Activated T-helper 9 cell treated with anti-CD3 and anti-CD28 coated beads, Interleukin-2, amount 50 U/mL, for 16 hours (primary cell): ENCODE data around the gene APOL6.
"Not testable (repeated sequence)": the region's sequence is repeated elsewhere in the genome, so short reads cannot be mapped to it uniquely, and the experiment has no call there.

Source experiments
- DNase-seq: peaks from one replicate; pipeline ENCODE4 v3.0.0-alpha.2; 2020; ENCODE audit warnings: low read depth

Gene APOL6

DNA sequence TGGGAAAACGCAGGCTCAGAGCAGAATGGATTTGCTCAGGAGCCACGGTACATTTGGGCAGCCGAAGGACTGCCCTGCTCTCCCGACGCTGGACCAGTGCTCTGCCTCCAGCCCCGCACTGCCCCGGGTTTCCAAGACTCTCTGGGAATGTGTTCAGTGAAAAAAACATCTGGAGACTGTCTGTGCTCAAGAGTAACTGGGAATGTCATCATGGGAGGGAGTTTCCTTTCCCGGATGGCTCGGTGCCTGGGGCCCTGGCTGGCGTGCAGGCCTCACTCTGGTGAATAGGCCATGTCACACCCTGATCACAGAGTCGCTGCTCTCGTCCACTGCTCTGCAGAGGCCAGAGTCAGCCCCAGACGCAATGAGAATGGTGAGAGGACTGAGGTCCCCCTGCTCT lies 9.8 kb upstream of the APOL6 start:
- DNase-seq, result no peak

DNA sequence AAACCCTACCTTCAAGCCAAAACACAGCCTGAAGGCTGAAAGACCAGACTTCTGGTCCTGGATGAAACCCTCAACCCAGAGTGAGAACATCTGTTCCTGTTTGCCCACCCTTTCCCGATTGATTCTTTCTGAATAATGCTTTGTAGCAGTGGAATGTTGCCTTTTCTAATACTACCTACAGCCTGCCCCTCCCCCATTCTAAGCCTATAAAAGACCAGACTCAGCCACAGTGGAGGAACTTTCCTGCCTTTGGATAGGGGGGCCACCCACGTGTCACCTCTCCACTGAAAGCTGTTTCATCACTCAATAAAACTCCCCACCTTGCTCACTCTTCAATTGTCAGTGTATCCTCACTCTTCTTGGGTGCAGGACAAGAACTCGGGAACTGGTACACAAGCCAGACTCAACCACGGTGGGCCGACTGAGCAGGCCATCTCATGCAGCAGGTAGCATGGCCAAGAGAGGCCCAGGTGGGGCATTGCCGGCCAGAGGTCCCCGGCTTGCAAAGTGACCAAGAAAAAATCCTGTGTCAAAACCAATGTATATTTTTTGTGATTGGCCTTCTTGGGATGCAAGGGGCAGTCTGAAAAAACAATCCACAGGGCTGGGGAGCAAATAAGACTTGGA lies 6.6 kb upstream of the APOL6 start:
- DNase-seq, result no peak

DNA sequence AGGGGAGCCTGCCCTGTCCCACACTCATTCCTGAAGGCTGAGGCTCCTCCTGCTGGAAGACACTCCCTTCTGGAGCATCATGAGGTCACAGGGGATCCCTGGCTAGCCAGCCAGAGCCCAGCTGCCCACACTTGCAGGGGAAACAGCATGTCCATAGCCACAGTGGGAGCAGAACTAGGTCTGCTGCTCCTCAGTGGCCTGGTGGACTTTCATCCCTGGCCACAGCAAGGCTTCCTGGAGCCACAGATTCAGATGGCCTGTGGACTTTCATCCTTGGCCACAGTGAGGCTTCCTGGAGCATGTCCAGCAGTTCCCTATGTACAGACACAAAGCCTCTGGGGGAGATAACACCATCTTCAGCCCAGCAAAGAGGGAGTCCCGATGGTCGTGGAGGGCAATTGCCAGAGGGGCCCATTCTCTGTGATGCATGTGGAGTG lies 5.9 kb upstream of the APOL6 start:
- no peak for DNase-seq

DNA sequence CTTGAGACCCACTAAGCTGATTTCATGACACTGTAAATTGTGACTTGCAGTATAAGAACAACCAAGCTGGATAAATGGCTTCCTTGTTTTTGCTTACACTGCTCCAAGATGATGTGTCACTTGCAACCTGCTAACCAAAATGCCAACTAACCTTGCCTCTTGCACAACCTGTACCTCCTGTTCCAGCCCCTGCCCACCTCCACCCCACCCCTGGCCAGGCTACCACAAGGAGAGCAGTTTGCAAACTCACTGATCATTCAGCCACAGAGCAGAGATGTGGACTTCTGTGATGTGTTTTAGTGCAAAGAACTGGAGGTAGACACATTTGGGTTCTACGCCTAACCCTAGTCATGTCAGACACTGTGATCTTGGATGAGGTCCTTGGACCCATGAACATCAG lies 4.3 kb upstream of the APOL6 start:
- no peak for DNase-seq

DNA sequence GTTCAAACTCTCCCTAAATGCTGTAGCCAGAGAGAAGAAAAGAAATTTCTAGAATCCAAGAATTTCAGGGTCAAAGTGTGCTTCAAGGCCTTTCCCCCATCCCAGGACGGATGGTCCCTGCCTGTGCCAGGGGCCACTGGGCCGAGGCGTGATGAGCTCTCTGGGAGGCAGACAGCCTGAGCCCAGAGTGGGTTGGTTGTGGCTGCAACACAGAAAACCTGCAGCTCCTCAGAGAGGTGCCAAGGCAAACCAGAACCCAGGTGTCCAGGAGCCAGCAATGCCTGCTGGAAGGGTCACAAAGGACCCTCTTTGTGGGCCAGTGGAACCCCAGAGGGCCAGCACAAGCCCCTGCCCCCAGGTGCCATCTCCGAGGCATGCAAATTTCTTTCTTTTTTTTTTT lies 2.6 kb upstream of the APOL6 start:
- no peak for DNase-seq

DNA sequence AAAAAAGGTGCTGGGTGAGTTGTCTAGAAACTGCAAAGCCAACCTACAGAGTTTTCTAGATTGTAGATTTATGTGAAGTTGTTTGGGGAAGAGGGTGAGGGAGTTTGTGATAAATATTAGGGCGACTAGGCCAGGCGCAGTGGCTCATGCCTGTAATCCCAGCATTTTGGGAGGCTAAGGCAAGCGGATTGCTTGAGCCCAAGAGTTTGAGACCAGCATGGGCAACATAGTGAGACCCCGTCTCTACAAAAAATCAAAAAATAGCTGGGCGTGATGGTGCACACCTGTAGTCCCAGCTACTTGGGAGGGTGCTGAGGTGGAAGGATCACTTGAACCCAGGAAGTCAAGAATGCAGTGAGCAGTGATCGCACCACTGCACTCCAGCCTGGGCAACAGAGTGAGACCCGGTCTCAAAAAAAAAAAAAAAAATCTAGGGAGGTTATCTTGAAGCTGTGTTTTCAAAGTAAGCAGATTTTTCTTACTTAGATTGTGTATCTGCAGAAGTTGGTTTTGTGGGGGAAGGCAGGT lies 844 bp downstream of the APOL6 start:
- DNase-seq, result no peak

DNA sequence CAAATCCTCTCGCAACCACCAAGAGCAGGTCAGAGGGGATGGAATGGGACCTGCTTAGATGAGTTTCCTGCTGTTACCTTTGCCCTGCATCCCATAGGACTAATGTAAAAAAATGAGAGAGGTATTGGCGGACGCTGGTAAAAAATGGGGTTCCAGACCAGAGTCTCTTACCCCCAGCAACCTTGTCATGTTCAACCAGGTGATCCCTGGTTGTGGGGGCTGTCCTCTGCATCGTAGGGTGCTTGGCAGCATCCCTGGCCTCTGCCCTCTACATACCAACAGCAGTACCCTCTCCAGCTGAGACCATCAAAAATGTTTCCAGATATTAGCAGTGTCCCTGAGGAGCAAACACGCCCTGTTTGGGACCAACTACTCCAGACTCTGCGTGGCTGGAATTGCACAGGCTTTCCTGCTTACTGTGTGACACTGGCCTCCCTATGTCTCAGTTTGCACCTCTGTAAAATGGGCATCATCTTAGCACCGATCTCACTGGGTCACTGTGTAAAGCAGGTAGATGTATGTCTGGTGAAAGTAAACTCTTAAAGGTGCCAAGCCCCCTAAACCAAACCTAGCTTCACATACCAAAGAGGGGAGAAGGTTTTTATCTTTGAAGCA lies 1.5 kb downstream of the APOL6 start:
- no peak for DNase-seq

DNA sequence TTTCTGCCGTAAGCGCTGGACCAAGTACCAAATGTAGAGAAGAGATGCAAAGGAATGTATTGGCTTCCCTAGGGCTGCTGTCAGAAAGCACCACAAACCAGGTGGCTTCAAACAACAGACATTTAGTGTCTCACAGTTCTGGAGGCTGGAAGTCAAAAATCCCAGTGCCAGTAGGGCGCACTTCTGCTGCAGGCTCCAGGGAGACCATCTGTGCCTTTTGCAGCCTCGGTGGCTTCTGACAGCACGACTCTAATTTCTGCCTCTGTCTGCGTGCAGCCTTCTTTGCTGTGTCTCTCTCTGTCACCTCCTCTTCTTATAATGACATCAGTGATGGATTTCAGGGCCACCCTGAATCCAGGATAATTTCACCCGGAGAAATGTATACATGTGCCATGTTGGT lies 2.8 kb downstream of the APOL6 start:
- no peak for DNase-seq

DNA sequence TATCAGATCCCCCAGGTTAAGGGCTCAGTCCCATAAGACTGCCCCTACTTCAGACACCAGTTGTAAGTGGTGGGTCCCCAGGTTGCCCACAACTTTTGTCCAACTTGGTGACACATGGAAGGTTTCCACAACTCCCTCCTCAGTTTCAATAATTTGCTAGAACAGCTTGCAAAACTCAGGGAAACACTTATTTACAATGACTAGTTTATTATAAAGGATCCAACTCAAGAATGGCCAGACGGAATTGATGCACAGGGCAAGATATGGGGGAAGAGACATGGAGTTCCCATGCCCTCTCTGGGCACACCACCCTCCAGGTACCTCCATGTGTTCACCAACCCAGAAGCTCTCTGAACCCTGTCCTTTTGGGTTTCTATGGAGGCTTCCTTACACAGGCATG lies 5.6 kb downstream of the APOL6 start:
- no peak for DNase-seq

DNA sequence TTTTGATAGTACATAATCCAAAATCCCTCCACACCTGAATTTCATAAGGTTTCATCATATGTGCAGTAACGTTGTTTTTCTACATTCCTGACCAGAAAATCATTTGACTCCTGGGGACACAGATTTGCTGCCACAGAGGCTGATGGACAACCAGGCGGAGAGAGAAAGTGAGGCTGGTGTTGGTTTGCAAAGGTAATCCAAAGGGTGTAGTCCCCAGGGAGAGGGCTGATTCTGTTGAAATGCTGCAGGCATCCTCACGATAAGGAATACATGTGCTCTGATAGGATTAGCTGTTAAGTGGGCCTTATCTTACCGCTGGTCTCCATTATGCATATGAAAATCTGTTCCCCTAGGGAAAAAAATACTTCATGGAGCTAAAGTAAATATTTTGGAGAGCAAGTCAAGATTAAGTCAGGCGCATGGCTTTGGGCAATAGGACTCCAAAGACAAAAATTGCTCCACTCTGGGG lies 8.1 kb downstream of the APOL6 start:
- DNase-seq, result no peak

DNA sequence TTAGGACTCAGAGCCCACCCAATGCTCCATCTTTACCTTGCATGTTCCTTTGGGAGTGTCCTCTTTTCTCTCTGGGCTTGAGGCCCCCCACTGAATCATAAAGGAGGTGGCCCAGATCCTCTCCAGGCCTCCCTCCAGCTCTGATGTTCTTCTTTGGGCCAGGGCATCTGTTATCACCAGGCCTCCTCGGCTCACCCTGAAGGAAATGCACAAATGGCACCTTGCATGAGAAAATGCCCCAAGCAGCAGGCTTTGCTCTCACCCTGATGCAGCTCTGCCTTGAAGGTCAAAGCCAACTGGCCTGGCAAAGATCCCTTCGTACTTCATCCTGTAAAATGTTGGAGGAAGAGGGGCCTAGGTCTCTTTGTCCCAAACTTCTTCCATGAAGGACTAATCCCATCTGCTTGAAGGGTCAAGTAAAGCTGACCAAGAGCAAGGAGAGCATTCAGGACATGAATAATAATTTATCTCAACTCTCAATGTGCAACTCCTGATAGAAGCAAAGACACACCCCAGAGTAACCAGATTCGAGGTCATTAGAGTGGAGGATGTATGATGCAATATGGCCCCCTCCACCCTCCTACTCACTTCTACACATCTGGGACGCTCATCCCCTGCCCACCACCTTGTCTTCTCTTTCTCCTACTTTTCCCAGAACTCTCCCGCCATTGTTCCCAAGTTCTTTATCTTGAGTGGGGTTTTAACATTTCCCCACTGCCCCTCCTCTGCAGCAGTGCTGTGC lies 9.5 kb downstream of the APOL6 start:
- DNase-seq, result no peak

DNA sequence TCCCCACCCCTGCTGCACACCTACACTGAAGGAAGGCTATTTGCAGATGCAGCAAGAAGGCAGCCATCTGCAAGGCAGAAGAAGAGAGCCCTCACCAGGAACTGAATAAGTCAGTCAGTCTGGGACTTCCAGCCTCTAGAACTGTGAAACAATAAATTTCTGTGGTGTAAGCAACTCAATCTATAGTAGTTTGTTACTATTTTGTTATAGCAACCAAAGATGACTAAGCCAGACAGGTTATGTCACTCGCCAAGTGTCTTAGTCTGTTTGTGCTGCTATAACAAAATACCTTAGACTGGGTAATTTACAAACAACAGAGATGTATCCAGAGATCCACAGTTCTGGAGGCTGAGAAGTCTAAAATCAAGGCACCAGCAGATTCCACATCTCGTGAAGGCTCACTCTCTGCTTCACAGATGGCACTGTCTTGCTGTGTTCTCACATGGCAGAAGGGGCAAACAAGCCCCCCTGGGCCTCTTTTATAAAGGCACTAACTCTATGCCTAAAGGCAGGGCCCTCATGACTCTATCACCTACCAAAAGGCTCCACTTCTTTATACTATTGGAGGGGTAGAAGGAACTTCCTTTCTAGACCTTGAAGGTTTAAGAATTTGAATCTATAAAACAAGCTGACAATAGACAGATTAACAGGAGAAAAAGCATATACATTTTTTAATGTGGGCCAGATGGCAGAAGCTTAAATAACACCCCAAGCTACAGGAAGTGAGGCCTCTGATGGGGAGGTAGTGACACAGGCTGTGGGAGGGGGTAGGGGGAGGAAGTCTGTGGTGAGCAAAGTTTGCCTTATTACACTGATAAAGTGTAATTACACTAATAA lies 12.3 kb downstream of the APOL6 start:
- peak; percentile 42 for DNase-seq

DNA sequence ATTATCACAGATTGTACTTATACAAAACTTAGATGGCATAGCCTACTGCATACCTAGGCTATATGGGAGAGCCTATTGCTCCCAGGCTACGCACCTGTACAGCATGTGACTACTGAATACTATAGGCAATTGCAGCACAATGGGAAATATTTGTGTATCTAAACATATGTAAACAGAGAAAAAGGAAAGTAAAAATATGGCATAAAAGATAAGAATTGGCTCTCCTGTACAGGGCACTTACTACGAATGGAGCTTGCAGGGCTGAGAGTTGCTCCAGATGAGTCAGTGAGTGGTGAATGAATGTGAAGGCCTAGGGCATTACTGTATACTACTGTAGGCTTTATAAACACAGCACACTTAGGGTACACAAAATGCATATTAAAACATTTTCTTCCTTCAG lies 13.2 kb downstream of the APOL6 start:
- DNase-seq, result no peak

DNA sequence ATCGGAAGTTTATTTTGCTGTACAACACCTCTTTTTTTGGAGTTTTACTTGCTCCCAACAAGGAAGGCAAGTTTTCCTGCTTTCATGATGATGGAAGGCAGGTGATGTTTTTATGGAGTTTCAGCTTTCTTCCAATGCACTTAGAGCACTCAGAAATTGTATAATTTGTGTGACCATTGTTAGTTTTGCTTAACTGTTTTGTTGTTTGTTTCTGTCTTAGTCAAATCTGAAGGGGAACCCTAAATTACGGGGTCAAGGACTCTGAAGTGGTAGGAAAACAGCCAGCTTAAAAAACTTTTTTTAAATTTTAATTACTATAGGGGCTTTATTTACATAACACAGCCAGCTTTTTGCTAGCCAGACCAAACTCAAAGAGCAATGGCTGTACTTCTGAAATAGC lies 14.7 kb downstream of the APOL6 start:
- no peak for DNase-seq

DNA sequence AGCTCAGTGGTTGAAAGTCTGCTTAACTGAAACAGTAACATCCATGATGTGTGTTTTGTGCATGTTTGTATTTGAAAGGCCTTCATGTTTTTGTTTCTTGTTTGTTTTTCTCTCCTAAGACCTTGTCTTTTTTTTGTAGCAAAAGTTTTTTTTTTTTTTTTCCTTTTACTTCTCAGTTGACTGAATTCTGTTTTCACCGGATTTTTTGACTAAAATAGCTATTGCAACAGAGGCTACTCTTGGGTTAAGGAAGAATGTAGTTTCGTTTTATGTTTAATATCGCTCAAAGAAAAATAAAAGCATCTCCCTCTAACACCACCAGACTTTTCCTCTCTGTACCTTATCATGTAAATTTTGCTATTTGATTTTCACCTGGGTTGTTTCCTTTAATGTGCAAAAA lies 15.1 kb downstream of the APOL6 start:
- no peak for DNase-seq

DNA sequence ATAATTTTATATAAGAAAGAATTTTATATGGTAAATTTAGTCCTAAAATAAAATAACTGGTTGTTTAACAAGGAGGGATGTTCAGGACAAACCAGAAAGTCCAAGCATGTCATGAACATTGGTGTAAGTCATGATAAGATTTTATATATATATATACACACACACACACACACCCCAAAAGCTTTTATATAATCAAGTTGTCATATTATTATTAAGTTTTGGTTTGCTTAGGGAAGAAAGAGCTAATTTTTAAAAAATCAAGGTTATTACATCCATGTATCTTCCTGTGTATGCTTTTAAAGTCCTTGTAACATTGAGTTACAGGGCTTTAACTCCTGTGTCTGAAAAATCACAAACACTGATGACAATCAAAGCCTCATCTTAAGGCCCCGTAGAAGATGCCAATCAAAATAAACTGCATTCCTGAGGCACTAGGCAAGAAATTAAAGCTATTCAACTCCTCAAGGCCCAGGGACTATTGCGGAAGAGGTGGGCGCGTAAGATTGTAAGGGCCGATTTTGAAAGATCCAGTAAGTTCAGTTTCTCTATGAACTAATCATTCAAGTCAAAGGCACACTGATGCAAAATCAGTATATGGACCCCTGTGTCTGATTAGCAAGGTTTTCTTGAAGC lies 16.8 kb downstream of the APOL6 start:
- DNase-seq, result no peak

DNA sequence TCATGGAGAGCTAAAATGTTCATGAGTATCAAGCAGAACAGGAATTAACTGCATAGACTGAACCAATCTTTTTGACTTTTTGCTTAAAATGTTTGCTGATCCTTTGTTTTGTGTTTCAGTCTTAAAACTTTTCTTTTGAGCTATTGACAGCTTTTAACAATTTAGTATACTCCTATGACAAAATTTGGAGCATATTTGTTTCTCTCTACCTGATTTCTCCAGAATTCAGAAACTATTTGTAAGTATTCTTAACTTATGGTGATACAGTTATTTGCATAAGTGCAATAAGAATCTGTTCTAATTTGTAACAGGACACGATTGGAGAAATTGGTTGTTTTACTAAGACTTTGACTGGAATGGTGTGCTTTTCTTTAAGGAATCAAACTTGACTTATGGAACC lies 18.5 kb downstream of the APOL6 start:
- not testable (repeated sequence) for DNase-seq

DNA sequence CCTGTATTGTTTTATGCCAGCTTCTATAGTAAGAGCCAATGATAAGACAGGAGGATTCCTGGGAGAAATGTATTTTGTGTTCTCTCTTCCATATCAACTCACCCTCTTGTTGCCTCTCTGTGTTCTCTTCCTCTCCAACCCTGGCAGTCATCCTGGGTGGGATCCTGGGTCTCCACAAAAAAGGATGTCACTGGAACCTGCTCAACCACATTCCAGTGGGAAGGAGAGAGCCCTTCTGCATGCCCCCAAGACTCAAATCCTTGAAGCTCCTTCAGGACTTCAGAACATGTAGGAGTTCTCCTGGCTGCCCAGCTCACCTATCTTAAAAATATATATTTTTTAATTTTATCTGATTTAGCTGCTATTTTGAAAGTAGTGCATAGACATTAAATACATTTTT lies 26.1 kb downstream of the APOL6 start:
- no peak for DNase-seq

DNA sequence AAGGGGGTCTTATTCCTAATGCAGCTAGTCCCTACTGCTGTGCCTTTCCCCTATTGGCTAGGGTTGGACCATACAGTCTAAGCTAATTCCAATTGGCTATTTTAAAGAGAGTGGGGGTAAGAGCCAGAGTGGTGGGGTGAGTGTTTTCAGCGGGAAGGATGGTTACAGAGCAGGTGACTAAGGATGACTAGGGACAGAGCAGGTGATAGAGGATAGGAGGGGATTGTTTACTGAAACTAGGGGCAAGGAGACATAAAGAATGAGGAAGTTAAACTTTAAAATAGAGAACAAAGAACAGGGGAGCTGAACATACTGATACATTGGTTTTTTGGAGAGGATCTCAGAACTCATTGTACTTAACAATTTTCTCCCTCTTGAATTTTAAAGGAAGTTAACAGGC lies 27.8 kb downstream of the APOL6 start:
- DNase-seq, result not testable (repeated sequence)

DNA sequence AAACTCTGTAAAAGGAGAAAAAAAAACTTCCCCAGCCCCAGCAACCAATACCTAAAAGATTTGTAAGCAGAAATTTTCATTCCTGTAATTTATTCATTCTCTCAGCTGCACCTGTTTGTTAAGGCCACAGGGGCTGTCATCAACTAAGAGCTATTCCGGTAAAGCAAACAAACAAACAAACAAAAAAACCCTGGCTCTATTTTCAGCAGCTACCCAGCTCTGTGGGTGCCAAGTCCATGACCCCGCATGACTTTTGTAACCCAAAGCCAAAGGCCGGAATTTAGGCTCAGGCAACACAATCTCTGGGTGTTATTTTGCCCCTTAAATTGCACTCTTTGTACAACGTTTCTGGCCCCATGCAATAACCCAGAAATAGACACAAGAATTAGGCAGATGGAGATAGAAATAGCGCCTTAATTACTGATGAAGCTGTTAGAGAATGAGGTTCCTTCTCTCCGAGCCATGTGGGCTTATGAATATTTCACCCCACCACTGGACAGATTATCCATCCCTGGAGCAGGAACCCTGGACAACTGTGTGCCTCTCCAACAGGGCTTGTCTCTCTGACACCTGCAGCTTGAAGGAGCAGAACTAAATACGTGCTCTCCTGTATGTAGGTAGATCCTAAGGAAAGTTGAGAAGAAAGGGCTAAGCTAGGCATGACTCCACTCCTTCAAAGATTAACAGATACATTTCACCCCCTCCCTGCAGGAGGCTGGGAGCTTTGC lies 29.4 kb downstream of the APOL6 start:
- DNase-seq, result no peak

DNA sequence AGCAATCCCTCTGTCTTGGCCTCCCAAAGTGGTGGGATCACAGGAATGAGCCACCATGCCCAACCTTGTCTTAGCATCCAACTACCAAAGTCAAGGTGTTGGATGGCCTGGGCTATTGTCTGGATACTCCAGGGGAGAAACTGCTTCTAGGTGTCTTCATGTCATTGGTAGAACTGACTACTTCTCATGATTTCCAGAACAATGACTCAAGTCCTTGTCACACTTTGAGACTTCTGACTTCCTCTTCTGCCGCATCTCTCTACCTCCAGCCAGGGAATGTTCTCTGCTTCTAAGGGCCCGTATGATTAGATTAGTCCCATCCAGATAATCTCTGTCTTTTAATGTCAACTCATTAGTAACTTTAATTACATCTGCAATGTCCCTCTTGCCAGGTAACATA lies 30.6 kb downstream of the APOL6 start:
- no peak for DNase-seq
